GM21526 (cell line): ENCODE data around the gene PLIN4.

Experiments
- ATAC-seq: cut with Tn5 transposase; IDR thresholded peaks from one replicate; pipeline ENCODE4 v1.9.1; 2021; ENCODE audit warnings: moderate library complexity; ENCODE audit not compliant: unreplicated experiment, low FRiP score

PLIN4 gene

GRCh38 chr19:4510435-4511255 lies 7.6 kb downstream of the PLIN4 start:
- no peak for ATAC-seq

DNA sequence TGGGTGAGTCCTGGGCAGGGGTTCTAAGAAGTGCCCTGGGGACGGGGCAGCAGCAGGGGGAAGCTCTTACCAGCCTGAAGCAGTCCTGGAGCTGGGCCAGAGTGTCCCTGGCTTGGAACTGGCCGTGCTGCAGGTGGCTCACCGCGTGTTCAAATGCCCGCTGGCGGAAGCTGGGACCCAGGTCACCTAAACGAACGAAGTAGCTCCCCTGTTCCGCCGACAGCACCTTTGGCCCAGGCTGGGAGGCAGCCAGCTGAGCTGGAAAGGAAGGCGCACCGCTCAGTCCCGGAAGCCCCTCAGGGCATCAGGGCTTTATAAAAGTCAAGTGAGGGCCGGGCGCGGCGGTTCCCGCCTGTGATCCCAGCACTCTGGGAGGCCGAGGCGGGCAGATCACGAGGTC lies 9.6 kb downstream of the PLIN4 start:
- no peak for ATAC-seq

DNA sequence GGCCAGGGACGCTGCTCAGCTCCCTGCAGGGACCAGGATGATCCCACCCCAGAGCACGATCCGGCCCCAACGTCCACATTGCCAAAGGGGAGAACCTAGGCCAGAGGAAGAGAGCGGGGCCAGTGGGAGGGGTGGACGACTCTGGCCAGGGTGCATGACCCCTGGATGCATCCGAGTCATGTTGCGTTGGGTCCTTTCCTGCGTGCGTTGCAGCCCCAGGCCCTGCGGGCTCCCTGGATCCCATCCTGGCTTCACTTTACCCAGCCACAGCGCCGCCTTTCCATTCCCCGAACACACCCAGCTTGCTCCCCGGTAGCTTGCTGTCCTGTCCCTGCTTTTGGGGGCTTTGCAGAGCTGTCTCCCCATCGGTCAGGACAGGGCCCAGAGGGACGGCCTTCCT lies 10.5 kb downstream of the PLIN4 start:
- ATAC-seq, result no peak

DNA sequence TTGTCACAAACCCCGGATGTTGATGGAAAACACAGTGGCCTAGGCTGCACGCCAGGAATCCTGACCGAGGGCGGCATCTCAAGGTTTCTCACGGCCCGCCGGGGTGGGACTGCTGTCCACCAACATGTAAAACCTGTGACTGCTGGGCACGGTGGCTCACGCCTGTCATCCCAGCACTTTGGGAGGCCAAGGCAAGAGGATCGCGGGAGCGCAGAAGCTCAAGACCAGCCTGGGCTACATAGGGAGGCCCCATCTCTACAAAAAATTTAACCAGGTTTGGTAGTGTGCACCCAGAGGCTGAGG lies 11.2 kb downstream of the PLIN4 start:
- no peak for ATAC-seq

DNA sequence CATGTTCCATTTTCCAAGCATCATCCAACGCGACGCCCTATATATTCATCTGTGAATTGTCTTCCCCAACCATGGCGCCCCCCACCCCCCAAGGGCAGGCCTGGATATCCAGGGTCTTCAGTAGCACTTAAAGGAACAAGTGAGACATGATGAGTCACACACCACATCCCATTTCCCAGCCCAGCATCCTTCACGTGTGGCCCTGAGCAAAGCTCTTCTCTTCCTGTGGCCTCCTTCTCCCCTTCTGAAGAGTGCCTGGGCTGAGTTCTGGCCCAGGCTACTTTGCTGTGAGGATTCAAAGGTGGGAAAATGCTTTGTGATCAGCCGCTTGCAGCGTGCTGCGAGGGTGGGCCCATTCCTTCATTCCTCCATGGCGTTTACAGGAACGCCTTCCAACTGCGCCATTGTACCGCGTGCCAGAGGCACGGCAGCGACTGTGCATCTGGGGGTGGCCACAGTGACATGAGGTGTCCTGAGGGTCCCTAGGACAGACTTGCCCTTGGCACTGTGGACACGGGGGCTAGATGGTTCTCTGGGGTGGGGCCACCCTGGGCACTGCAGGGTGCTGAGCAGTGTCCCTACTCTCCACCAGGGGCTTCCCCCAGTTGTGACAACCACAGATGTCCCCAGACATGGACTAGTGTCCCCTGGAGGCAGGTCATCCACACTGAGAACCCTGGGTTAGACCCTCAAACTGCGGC lies 11.7 kb downstream of the PLIN4 start:
- no peak for ATAC-seq

DNA sequence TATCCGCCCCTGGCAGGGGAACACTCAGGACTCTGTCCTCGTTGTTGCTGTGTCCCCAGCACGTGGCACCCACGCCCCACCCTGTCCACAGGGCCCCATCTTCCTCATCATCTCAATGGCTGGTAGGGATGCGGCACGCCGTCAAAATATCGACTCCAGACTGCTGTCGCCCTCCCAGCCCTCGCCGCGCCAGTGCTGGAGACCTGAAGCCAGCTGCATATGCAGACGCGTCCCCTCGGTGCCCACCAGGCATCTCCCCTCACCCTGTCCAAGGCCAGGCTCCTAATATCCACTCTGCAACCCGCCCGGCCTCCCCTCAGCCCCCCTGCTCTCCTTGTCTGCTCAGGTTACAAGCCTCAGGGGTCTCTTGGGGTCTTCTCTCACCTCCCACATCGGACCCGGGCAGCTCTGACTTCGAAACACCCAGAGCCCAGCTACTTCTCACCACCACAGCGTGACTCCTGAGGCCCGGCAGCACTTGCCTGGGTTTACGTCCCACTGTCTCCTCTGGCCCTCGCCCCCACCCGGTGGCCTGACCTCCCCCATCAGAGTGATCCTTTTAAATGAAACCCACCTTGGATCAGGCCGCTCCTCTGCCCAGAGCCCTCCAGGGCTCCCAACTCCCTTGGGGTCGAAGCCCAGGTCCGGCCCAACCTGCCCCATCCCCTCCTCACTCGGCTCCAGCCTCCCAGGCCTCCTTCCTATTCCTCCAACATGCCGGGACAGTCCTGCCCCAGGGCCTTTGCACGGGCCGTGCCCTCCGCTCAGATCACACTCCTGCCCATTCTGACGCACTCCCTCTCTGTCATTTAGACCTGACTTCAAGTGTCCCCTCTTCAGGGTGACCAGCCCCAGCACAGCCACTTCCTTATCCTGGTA lies 12.5 kb downstream of the PLIN4 start:
- ATAC-seq, result no peak

GRCh38 chr19:4504891-4505569 lies 13.3 kb downstream of the PLIN4 start:
- ATAC-seq, result no peak

DNA sequence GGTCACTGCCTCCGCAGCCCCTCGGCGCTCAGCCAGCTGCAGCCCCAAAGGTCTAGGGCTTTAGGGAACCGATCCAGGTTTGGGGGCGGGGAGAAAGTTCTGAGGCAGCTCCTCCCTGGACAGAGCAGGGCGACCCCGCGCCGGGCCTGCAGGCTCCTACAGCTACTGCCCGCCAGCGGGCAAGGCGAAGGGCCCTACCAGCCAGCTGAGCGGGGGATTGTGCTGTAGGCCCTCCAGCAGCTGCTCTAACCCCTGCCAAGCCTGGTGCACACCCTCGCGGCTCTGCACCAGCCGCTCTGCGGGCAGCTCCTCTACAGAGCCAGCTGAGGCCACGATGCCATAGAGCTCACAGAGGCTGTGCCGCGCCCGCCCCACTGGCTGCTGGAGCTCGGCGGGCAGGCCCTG lies 14.0 kb downstream of the PLIN4 start:
- ATAC-seq, result no peak

DNA sequence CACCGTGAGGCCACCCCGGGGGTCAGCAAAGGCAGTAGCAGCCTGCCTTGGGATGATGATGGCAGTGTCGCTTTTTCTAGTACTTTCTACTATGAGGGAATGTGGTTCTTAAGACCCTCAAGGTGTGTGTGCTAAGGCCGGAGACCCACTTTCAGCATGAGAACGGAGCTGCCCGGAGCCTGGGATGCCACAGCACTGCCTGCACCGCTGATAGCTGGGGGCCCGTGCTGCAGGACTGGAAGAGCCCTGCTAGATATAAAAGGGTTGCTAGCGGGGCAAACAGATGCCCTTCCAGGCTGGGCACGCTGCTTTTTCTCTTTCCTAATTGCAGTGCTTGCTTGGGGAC lies 14.5 kb downstream of the PLIN4 start:
- no peak for ATAC-seq

DNA sequence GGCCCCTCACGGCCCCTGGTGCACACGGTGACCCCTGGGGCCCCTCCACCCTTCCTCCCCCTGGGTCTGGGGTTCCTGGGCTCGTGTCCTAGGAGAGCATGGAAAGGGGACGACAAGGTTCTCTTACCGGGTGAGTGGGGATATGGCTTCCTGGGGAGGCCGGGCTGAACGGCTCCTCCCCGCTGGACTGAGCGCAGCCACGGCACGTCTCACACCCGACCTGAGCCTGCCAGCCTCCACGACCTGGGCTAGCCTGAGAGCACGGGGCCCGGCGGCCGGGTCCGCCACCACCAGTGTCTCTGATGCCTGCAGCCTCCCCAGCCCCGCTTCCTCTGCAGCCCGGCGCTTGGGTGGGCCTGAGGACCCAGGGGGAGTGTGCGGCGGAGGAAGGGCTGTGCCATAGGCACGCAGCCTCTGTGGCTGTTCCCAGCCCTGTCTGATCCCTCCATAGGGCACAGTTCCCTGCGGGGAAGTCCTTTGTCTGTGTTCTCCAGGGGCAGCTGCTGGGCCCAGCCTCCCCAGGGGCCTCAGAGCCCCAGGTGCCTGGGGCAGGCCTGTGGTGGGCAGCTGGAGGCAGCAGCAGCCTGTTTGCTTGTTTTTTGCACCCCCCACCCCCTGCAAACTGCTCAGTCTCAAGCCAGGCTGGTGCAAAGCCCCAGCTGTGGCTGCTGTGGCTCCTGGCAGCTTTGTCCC lies 15.0 kb downstream of the PLIN4 start:
- ATAC-seq, result no peak

GRCh38 chr19:4502282-4503131 lies 15.8 kb downstream of the PLIN4 start:
- no peak for ATAC-seq

GRCh38 chr19:4501691-4502090 lies 16.6 kb downstream of the PLIN4 start:
- ATAC-seq, result no peak

GRCh38 chr19:4500841-4501591 lies 17.3 kb downstream of the PLIN4 start:
- ATAC-seq, result no peak

GRCh38 chr19:4499855-4500254 lies 18.4 kb downstream of the PLIN4 start:
- ATAC-seq, result no peak

GRCh38 chr19:4499318-4499717 lies 19.0 kb downstream of the PLIN4 start:
- ATAC-seq, result no peak

- no peak for ATAC-seq
Observed at GRCh38 chr19:4498694-4499093, 19.6 kb downstream of the PLIN4 start.

GRCh38 chr19:4497770-4498389 lies 20.4 kb downstream of the PLIN4 start:
- ATAC-seq, result no peak

- ATAC-seq, result no peak
Observed at GRCh38 chr19:4496304-4496703, 22.0 kb downstream of the PLIN4 start.
